Glomerular visceral epithelial cell (primary cell): ENCODE measurements around the gene GABRD.

Source experiments
- DNase-seq: peaks from one replicate; pipeline ENCODE4 v3.0.0-alpha.2; 2016; ENCODE audit errors: extremely low spot score

Gene GABRD

DNA sequence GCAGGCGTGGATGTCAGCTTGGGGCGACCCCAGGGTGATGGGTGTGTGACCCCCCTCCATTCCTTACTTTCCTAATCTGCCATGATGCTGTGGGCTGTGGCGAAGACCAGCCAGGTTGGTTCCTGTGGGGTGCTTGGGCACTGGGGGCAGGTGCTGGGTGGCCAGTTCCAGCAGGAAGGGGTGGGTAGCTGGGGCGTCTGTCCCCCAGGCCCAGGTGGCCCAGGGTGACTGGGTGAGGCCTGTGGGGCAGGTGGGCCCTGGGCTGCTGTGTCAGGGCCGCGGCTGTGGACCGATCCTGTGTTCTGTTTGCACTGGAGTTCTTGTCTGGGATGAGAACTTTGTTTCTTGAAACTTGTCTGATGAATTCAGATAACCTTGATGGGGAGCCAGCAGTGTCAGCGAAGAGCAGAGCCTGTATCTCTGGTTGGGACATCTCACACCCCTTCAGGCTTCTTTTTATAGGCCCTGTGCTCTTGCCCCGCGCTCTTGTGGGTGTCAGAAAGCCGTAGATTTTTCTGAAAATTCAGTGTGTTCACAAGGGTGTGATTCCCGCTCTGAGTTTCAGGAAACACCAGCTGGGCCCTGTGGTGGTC is 34.7 kb downstream of the GABRD start:
- no peak for DNase-seq

DNA sequence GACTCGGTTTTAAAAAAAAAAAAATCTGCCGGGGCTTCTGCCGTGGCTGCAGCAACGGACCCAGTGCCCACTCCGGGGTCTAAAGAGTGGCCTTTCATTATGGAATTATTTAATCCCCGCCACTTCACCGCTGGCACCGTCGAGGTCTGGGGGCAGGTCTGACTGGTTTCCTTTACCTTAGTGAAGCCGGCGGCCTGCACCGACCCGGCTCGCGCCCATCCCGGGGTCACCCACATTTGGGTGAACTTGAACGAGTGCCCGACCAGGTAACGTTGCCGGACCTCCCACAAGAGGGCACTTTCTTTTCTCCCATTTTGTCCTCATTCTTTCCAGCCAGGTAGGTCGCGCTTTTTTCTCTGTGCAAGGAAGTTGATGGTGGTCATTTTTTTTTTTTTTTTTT is 35.4 kb downstream of the GABRD start:
- no peak for DNase-seq

DNA sequence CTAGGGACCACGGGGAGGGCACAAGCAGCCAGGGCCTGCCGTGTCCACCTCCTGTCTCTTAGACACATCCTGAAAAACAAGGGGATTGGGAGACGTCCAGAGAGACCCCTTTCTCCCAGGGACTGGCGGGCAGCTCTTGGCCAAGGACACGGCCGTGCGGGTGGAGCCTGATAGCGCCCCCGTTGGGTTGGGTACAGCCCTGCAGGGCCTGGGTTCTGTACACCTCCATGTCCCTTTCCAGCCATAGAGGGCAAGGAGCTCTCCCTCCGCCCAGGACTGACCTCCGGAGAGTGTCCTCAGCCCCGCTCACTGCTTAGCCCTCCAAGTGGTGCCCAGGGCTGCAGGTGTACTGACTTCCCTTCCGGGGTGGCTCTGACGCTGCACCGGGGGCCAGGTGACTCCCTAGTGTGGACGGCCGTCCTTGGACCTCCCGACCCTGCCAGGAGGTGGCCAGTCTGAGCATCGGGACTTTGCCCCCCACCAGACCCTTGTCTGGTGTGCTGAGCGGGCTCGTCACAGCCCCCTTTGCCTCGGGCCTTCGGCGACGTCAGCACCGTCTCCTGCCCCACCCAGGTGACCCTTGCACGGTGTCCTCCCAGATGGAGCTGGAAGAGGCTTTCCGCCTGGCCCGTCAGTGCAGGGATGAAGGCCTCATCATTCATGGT is 36.9 kb downstream of the GABRD start:
- no peak for DNase-seq

DNA sequence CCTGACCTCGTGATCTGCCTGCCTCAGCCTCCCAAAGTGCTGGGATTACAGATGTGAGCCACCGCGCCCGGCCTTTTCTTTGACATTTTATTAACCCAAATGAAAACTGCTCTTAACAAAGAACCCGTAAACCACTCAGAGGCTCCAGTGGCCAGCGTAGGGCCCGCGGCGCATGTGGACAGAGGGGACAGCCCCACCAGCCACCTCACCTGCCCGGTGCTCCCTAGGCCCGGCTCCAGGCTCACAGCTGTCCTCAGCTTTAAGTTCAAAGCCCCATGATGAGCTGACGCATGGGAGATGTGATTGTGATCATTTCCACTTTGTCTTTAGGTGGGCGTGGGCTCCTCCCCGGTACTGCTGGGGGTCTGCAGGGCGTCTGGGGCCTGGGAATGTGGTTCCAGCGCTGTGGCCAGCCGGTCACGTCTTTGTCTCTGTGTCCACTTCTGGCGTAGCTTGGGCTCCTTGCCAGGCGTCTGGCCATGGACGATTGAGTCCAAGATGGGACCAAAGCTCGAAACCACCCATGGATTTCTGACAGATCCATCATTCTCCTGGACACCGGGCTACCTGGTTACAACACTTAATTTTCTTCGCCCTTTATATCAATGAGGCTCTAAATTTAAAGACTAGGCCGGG is 37.9 kb downstream of the GABRD start:
- DNase-seq = no peak

DNA sequence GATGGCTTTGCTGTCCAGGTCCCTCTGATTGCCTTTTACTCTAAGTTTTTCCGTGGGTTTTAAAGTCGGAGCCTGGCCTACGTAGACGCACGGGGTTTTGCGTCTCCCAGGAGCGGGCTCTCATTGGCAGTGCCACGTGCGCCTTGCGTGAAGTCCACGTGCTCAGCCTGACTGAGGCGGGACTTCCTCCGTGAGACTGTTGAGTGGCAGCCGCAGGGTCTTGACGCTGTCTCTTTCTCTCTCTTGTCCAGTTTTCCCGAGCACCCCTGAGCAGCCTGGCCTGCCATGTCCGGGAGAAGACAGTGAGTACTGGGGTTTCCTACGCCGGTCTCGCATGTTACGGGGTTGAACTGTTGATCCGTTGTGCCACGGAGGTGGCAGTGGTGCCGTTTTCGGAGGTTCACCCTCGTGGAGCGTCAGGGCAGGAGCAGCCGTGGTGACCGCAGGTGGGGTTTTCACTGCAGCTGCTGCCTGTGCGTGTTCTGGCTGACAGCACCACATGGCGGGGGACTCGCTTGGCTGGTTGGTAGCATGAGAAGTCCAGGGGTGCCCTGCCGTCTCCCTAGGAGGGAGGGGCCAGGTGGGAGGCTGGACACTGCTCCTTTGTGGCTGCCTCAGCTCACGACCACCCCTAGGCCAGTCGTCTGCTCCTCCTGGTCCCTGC is 40.3 kb downstream of the GABRD start:
- DNase-seq = no peak

DNA sequence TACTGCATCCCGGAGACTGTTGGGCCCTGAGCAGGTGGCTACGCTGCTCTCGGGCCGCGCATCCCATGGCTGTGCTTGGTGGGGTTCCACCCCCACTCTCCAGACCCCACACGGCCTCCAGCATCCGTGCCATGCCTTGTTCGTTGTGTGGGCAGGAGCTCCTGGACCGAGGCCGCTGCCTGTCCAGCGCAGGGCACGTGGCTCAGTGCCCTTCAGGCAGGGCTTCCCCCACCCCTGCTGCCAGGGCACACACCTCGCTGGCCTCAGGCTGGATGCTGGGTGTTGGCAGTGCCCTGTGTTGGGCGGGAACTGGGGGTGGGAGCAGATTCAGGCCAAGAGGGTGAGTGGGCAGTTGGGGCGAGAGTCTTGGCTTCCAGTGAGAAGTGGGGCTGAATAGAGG is 40.9 kb downstream of the GABRD start:
- DNase-seq = no peak

DNA sequence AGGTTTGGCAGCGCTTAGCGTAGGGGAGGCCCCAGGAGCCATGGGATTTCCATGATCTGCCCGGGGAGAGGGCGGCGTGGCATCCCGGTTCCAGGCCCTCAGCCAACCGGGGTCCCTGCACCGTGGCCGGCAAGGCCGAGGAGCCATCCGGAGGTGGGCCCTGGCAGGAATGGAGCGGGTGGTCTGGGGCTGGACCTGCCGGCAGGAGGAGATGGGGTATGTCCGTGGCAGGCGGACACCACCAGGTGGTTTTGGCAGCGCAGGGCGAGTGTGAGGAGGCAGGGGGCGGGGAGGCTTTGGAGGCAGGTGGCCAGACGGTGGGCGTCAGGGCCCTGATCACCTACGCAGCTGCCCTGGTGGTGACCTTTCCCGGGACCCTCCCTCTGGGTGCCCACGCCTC is 41.4 kb downstream of the GABRD start:
- DNase-seq = no peak

DNA sequence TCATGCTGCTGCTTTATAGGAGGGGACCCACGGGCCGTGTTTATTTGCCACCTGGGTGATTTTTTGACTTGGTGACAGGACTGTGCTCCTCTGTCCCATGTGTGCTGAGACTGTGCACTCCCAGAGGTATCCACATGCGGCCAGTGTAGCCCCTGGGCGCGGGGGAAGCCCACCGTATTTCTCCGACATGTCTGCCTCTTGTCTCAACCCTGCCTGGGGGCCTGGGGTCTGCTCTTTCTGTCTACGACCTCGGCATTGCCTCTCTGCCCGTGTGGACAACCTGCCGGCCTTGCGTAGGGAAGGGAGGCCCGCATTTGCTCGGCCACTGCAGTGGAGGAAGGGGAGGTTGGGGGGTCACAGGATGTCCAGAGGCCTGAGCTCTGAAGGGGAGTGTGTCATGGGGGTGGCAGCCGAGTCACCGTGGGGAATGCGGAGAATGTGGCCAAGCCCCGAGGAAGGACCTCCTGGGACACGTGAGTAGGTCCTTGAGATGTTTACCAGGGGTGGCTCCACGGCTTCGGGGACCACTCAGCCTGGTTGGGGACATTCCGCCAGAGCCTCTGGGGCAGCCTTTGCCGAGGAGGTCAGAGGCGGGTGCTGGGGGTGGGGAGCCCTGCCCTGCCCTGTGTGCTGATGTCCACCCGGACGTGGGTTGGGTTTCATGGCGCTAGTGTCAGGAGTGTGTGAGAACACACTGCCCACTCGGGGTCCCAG is 42.1 kb downstream of the GABRD start:
- DNase-seq = peak; percentile 16

DNA sequence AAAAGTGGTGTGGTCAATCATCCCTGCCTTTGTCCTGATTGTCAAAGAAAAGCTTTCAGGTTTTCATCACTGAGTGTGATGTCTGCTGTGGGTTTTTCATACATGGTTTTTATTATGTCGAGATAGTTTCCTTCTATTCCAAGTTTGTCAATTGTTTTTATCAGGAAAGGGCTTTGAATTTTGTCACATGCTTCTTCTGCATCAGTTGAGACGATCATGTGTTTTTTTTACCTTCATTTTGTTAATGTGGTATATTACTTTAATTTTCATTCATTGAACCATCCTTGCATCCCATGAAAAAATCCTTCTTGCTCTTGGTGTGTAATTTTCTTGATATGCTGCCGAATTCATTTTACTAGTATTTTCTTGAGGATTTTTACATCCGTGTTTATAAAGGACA is 46.6 kb downstream of the GABRD start:
- DNase-seq = no peak

DNA sequence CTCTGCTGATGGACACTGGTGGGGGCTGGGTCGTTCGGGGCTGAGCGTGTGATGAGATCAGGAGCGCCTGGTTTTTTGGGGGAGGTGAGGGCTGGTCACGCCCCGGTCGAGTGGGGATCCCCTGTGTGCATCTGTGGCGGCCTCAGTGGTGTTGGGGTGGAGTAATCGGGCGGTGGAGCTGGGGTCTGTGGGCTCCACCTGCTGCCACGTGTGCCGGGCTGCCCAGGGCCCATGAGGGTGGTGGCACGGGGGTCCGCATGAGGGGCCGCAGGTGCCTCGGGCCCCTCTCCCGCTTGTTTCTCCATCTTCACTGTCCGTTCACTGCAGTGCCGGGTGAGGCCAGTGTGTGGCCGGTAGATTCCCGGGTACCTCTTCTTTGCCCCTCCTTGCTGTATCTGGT is 48.2 kb downstream of the GABRD start:
- DNase-seq = no peak

DNA sequence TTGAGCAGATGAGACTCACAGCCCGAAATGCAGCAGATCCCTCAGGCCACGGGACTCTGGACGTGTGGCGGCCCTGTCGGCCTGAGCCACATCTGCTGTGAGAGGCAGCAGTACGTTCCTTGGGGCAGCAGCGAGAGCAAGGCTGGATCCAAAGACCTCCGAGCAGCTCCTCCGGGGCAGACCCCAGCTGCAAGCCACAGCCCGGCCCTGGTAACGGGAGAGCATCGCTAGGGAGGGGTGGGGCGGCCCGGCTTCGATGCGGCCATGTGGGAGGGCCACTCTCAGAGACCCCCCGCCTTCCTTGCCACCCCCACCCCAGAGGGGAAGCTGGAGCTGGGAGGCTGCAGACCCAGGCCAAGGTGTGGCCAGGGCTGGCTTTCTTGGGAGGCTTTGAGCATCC is 48.8 kb downstream of the GABRD start:
- DNase-seq = no peak

DNA sequence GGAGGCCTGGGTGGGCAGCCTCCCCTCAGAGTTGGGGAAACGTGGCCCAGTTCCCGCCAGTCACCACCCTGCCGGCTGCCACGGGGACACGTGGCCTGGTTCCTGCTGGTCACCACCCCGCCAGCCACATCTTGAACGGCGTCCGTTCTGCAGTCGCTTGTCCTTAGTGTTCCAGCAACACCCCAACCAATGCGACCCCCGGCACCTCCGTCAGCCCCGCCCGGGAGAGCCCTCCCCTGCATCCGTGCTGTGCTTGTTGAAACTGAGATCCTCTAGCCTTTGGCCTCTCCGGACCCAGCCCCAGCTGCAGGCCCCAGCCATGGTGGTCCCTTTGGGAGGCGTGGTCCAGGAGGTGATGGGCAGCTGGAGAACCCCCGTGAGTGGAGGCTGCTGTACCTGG is 49.8 kb downstream of the GABRD start:
- DNase-seq = no peak

DNA sequence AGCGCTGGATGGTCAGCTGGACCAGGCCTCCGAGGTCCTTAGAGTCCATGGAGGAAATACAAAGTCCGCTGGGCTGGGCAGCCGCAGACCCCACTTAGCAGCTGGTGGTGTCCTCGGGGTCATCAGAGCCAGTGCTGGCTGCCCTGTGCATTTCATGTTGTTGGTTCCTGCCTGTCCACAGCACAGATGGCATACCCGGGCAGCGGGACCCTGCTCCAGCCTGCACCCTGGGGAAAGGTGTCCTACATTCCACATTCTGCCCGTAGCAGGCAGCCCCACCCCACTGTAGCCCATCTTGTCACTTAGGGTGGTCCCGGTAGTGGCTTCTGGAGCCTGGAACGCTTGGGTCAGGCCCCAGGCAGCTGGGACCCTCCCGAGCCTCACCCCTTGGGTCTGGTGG is 50.9 kb downstream of the GABRD start:
- no peak for DNase-seq

DNA sequence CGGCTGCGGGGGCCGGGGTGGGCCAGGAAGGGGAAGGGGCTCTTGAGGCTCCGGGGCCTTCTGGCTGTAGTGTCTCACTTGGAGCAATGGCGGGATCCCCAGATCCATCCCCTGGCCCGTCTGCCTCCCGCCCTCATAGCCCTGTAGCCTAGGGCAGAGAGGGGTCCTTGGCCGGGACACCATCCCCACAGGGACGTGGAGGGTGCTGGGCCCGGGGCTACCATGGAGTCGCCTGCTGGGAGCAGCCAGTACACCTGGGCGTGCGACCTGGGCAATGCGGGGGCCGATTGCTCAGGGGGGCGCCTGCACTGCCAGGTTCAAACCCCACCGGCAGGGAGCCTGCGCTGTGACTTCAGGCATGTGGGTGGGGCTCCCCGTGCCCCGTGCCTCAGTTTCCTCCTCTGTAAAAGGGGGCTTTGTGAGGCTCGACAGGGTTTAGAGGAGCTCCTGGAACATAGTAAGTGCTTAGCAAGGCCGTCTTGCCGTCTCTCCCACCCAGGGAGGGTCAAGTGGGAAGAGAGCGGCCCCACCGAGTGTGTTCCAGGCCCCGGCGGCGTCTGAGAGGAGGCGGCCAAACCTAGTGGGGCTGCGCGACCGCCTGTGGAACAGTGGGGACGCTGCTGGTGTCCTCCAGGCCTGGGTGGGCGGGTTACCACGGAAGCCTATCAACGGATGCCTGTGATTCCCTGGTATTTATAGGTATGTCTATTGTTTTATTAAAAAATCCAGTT is 51.8 kb downstream of the GABRD start:
- DNase-seq = no peak

DNA sequence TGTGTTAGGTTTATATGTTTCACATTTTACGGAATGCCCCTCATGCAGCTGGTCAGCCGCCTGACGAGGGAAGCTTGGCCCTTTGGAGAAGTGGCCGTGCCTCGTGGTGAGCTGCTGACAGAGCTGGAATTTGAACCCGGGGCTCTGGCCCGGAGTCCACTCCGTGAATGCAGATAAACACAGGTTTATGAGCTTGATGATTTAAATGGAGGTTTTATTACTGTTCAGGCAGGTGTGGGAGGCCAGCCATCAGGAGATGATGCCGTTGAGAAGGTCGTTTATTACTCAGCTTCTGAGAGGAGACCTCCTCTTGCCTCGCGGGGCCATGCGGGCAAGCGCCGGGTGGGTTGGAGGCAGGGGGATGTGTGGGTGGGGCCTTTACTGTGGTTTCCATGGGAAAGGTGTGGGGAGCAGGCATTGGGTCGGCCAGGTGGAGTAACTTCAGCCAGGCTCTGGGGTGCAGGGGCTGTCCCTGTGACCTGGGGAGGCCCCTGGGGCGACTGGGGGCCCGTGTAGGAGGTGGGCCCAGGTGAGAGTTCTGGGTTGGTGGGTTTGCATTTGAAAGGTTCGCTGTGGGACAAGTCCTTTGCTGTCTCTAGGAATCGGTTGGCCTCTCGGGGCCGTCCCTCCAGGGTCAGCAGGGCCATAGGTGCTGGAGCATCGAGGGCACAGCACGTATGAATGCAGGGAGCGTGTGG is 53.1 kb downstream of the GABRD start:
- no peak for DNase-seq

DNA sequence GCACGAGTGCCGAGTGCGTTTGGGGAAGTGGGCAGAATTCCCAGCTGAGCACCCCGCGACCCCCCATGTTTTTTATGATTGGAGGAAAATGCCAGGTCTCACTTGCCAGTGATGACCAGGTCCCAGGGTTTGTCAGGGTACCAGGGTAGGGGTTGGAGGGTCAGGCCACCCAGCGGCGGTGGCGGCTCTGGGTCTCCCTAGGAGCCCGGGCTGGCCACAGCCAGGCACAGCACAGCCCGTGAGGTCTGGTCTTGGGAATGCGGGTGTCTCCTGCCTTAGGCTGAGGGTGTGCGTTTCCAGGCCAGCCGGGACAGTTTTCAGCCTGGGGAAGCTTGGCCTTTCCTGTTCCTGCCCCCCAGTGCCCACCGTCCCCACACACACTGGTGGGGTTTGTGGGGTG is 53.7 kb downstream of the GABRD start:
- no peak for DNase-seq

DNA sequence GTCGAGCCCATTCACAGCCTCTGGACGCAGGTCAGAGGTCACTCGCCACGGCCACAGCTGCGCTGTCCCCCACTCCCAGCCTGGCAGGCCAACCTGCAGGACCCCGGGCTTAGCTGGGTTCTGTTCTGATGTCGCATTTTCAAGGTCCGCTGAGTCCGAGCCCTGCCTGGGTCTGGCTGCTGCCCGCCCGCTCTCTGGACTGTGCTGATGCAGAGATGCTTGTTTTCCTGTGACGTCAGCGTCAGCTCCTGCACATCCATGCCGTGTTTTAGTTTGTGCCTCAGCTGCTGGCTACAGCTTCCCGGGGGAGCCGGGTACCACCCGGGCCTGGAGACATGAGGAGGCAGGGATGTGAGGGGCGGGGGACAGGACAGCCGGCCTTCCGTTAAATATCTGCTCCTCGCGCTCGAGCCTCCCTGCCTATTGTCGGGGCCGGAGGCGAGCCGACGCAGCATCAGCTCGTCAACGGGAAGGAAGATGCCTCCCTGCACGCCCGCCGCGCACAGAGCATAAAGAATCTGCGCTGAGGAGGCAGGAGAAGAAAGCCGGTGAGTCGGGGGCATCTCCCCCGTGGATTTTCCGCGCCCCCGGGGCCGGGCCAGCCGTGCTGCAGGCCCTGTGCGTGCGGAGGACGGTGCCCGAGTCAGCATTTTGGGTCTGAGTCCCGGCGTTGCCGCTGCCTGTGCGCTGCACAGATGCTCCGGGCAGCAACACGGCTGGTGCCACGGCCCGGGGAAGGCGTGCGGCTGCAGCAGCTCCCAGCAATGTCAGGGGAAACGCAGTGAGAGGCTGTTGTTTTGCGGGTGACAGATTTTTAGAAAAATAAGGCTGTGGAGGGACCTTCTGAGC is 54.5 kb downstream of the GABRD start:
- DNase-seq = no peak

DNA sequence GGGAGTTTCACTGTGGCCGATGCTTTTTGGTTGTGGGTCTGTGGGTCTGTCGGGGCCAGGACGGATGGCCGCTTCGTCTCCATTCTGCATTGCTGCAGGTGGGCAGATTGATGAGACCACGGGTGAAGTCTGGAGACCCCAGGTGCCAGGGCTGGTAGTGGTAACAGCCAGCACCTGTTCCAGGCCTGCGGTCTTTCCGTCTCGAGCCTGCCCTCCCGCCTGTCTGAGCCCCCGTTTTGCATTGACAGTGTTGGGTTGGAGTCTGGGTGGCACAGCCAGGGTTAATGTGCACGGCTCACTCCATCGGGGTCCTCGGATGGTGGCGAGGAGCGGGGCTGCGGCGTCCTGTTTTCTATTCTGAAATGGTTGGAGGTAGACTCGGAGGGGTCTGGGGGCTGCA is 55.3 kb downstream of the GABRD start:
- no peak for DNase-seq

DNA sequence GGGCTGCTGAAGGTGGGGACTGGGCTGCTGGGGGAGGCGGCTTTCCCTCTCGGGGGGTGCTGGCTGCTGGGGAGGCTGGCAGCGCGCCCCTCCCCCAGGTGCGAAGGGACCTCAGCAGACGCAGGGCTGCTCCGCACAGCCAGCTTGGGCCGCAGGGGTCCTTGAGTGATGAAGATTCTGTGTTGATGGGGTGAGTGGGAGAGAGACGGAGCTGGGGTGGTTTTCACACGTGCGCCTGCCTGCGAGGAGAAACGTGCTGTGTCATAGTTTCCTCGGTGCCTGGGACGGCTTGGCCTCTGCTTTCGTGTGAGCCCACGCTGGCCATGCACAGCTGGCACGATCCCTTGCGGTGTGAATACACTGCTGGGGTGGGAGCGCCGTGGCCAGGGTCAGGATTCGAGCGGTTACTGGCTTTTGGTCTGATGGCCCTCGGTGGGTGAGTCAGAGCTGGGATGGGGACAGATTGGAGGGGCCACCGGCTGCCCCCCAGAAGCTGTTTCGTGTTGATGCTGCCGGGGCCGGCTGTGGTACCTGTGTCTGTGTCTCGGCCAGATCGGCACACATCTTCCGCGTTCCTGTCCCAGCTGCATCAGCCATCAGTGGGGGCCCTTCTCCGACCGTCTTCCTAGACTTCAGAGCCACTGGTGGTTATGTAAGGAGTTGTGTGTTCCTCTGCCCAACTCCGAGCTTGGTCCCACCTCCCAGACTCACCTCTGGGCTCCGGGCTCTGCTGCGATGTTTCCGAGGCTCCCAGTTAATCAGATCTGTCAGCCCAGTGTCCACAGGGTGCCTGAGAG is 56.0 kb downstream of the GABRD start:
- DNase-seq = no peak
